DMS153 (cell line): Measurements from ENCODE around the gene CST9.
"Not testable (repeated sequence)": the region's sequence is repeated elsewhere in the genome, so short reads cannot be mapped to it uniquely, and the experiment has no call there.

ENCODE experiments used
- DNase-seq: peaks from one replicate; lab custom pipeline; 2025; lab: John Stamatoyannopoulos, UW

The CST9 gene

GRCh38 chr20:23637282-23638221 lies 31.8 kb upstream of the CST9 start, which contains the start of gene CST3:
Gene CST3, minus strand, starts transcription at chr20:23637955. Its CDS starts 93 bp downstream, at chr20:23637862.
- peak; percentile 65 for DNase-seq

- no peak for DNase-seq
These were observed 31.2 kb upstream of the CST9 start for GRCh38 chr20:23636908-23637281.

GRCh38 chr20:23636182-23636907 lies 30.6 kb upstream of the CST9 start:
- DNase-seq, result no peak

- not testable (repeated sequence) for DNase-seq
These were observed 30.0 kb upstream of the CST9 start for GRCh38 chr20:23635768-23636090.

- DNase-seq, result no peak
These were observed 29.5 kb upstream of the CST9 start for GRCh38 chr20:23634985-23635767.

- no peak for DNase-seq
These were observed 28.5 kb upstream of the CST9 start for GRCh38 chr20:23634044-23634801.

- DNase-seq, result no peak
These were observed 27.2 kb upstream of the CST9 start for GRCh38 chr20:23632711-23633573.

GRCh38 chr20:23631981-23632710 lies 26.4 kb upstream of the CST9 start:
- no peak for DNase-seq

GRCh38 chr20:23631226-23631822 lies 25.6 kb upstream of the CST9 start:
- no peak for DNase-seq

GRCh38 chr20:23630392-23630849 lies 24.7 kb upstream of the CST9 start:
- no peak for DNase-seq

GRCh38 chr20:23629542-23630391 lies 24.1 kb upstream of the CST9 start:
- DNase-seq, result no peak

GRCh38 chr20:23629017-23629541 lies 23.4 kb upstream of the CST9 start:
- no peak for DNase-seq

- no peak for DNase-seq
These were observed 22.8 kb upstream of the CST9 start for GRCh38 chr20:23628402-23629016.

GRCh38 chr20:23627501-23627900 lies 21.8 kb upstream of the CST9 start:
- no peak for DNase-seq

- DNase-seq, result no peak
These were observed 20.4 kb upstream of the CST9 start for GRCh38 chr20:23626040-23626620.

GRCh38 chr20:23625236-23625964 lies 19.7 kb upstream of the CST9 start:
- DNase-seq, result no peak

GRCh38 chr20:23624324-23624691 lies 18.6 kb upstream of the CST9 start:
- no peak for DNase-seq
